ENCODE data around the gene BAG1. TPM values are rescaled to one million over a fixed set of nuclear protein-coding genes. Genes with fewer than 3 reads are reported as not detected.
A peak's percentile ranks its signal among the peaks of the same experiment; 100 is the strongest.

The BAG1 gene
- total and polyA plus RNA-seq, 3 donors from 2014 or later, result 96.6 to 203 (median 147) TPM

DNA sequence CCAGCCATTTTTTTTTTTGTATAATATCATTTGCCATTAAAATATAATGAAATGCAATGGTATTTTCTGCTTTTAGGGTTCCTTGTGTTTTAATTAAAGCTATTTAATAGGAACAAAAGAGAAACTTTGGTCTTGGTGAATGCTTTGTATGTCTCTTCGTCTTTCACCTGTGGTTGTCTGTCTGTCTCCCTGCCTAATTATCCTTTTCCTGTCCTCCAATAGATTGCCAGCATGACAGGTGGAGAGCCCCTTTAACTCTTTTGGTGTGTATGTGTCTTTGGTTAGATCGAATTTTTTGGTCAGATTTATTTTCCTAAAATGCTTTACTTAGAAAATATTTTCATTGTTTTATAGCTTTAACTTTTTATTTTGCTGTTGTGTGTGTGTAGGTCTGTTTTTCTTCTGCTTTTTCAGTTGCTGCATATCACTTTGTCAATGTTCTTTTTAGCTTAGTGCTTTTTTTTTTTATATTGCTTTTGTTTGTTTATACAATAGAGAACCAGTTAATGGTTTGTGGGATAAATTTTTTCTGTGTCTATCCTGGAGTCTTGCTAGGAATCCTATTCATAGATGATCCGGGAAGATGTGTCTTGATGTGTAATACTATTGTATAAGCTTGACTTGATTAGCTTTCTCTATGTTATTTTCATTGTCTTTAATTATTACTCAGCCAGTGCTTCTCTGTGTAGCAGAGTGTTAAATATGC, 8.9 kb upstream of the BAG1 start:
- H3K27ac ChIP-seq, result no peak overlapping the region
- no peak for TF ChIP-seq POLR2A (IDR thresholded peaks at IDR 0.05)
- TF ChIP-seq, protein P1, sequence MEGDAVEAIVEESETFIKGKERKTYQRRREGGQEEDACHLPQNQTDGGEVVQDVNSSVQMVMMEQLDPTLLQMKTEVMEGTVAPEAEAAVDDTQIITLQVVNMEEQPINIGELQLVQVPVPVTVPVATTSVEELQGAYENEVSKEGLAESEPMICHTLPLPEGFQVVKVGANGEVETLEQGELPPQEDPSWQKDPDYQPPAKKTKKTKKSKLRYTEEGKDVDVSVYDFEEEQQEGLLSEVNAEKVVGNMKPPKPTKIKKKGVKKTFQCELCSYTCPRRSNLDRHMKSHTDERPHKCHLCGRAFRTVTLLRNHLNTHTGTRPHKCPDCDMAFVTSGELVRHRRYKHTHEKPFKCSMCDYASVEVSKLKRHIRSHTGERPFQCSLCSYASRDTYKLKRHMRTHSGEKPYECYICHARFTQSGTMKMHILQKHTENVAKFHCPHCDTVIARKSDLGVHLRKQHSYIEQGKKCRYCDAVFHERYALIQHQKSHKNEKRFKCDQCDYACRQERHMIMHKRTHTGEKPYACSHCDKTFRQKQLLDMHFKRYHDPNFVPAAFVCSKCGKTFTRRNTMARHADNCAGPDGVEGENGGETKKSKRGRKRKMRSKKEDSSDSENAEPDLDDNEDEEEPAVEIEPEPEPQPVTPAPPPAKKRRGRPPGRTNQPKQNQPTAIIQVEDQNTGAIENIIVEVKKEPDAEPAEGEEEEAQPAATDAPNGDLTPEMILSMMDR (IDR thresholded peaks at IDR 0.05), result no peak
- H3K36me3 ChIP-seq (ENCODE audit: low read depth, missing control alignments), result peaks cover 5% of the 10 kb centered on the region
- no peak for DNase-seq
- H3K4me1 ChIP-seq, result no peaks in the 10 kb centered on the region
- intact Hi-C loops (cut with DNase I; ENCODE audit: low total_unique reads), result no loop called here
- H3K27me3 ChIP-seq, result no peaks in the 10 kb centered on the region
- no peak overlapping the region for H3K4me3 ChIP-seq
- 76 to 91% methylated on average over 3 of the region's 3 CpGs for whole genome bisulfite sequencing, 2 donors
- H3K9me3 ChIP-seq, result no peaks in the 10 kb centered on the region

DNA sequence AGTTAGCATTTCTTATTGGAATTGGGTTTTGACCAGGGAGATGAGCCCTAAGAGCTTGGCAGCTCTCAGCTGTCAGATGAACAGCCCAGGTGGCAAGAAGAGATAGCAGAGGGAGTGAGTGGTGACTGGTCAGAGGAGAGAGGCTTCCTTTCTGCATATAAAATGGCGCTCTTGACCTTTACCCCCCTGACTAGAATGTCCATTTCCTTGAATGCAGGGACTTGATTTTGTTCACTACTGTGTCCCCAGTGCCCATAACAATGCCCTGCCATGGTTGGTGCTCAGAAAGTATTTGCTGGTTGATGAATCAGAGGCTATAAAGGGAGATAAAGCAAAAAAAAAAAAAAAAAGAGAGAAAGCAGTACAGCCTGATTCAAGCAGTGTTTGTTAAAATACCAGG, 7.6 kb upstream of the BAG1 start:
- intact Hi-C loops (cut with DNase I; ENCODE audit: low total_unique reads), result no loop called here
- no peaks in the 10 kb centered on the region for H3K4me1 ChIP-seq
- no peaks in the 10 kb centered on the region for H3K27me3 ChIP-seq
- peaks cover 5% of the 10 kb centered on the region for H3K36me3 ChIP-seq (ENCODE audit: low read depth, missing control alignments)
- no peak overlapping the region for H3K27ac ChIP-seq
- no peak overlapping the region for H3K4me3 ChIP-seq
- no peak for DNase-seq
- 84 to 96% methylated on average over 1 of the region's 1 CpG for WGBS, 2 donors
- TF ChIP-seq, protein P1 (IDR thresholded peaks at IDR 0.05), result no peak
- no peak for TF ChIP-seq POLR2A (IDR thresholded peaks at IDR 0.05)
- H3K9me3 ChIP-seq, result no peaks in the 10 kb centered on the region

DNA sequence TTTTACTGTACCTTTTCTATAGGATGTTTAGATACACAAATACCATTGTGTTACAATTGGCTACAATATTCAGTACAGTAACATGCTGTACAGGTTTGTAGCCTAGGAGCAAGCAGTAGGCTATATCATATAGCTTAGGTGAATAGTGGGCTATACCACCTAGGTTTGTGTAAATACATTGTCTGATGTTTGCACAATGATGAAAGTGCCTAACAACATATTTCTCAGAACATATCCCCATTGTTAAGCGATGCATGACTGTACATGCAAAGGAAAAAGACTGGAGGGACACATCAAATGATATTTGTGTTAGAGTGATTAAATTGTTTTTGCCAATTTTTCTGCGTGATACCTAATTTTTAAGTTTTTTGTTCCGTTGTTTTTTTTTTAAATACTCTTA, 5.6 kb upstream of the BAG1 start:
- intact Hi-C loops (cut with DNase I; ENCODE audit: low total_unique reads), result no loop called here

GRCh38 chr9:33267151-33267767, 2.8 kb upstream of the BAG1 start:
- Histone ChIP-seq H3K9me3 (no peaks in the 10 kb centered on the region), H3K27ac (no peak overlapping the region), H3K27me3 (no peaks in the 10 kb centered on the region), H3K4me3 (no peak overlapping the region), H3K36me3 (ENCODE audit: low read depth, missing control alignments) (no peaks in the 10 kb centered on the region), H3K4me1 (peaks cover 17% of the 10 kb centered on the region)
- intact Hi-C loops (cut with DNase I; ENCODE audit: low total_unique reads), result no loop called here
- no peak for TF ChIP-seq POLR2A (IDR thresholded peaks at IDR 0.05)
- TF ChIP-seq, protein P1 (IDR thresholded peaks at IDR 0.05), result no peak
- no peak for DNase-seq

More for the DNA sequence above, 5.6 kb upstream of the BAG1 start:
- Histone ChIP-seq H3K27ac (no peak overlapping the region), H3K9me3 (no peaks in the 10 kb centered on the region), H3K36me3 (ENCODE audit: low read depth, missing control alignments) (no peaks in the 10 kb centered on the region), H3K4me3 (no peak overlapping the region), H3K4me1 (peaks cover 9% of the 10 kb centered on the region), H3K27me3 (no peaks in the 10 kb centered on the region)
- TF ChIP-seq POLR2A (IDR thresholded peaks at IDR 0.05), result no peak
- DNase-seq, result no peak
- 97 to 98% methylated on average over 3 of the region's 3 CpGs for WGBS, 2 donors

DNA sequence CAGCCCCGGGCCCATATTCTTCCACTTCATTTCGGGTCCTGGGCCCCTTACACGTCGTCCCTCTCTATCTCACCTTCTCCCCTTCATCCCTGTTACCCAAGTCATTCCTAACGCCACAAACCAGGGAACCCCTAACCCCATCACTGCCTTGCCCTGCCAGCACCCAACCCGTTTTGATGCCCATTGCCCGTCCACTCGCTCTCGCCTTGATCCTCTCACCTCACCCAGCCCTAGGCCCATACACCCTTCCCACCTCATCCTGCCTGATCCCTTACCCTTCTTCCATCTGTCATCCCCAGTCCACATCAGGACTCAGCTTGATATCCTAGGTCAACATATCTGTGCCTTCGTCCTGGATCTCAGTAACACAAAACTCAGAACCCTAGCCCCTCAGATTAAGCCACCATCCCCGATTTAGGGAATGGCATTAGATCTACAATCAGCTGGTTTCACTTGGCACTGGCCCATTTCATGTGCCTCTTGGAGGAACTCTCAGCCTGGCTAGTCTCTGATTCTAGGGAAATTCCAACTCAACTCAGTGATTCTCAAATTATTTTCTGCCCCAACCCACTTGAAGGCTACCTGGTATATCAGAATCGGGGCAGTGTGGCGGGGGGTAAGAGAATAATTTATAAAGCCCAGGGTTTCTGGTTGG, 830 bp upstream of the BAG1 start:
- Histone ChIP-seq H3K4me3 (peak overlapping the region; percentile 89 to 99), H3K36me3 (ENCODE audit: low read depth, missing control alignments) (no peaks in the 10 kb centered on the region), H3K27ac (peak overlapping the region; percentile 72 to 88), H3K4me1 (peaks cover 17% of the 10 kb centered on the region), H3K27me3 (no peaks in the 10 kb centered on the region), H3K9me3 (no peaks in the 10 kb centered on the region)
- DNase-seq, result no peak
- intact Hi-C loops (cut with DNase I; ENCODE audit: low total_unique reads), result no loop called here
- TF ChIP-seq POLR2A (IDR thresholded peaks at IDR 0.05), result no peak
- TF ChIP-seq, protein P1 (IDR thresholded peaks at IDR 0.05), result no peak
- 16 to 20% methylated on average over 13 of the region's 13 CpGs for WGBS, 2 donors
